ENCODE data around the gene PACSIN2.

GRCh38 chr22:42915980-42916765 is 98.8 kb downstream of the PACSIN2 start:
- TF ChIP-seq CTCF (IDR thresholded peaks at IDR 0.05; ENCODE audit: insufficient read depth, low read length) (no peak), POLR2AphosphoS5 (IDR thresholded peaks at IDR 0.05; ENCODE audit: low read depth) (no peak), SPI1 (IDR thresholded peaks at IDR 0.05; ENCODE audit: borderline replicate concordance, low read depth) (no peak)
